Upper lobe of left lung (tissue), 4 donors: ENCODE results near the gene DCST1.

Source experiments
- EP300 ChIP-seq, 4 donors: sonication (generic); formaldehyde crosslinking; IDR thresholded peaks; one replicate each; pipeline ENCODE4 v1.5.1; 2017; ENCODE audit warnings: antibody characterized with exemption in 4 of 4, control low read depth in 2 of 4
- POLR2A ChIP-seq, 4 donors: fragments of 450-650 bp; IDR thresholded peaks; one replicate each; pipeline ENCODE4 v1.5.1; 2016 to 2017; ENCODE audit warnings: antibody characterized with exemption in 4 of 4, mild to moderate bottlenecking in 2 of 4
- POLR2AphosphoS5 ChIP-seq, 2 donors: sonication (generic); formaldehyde crosslinking; IDR thresholded peaks; one replicate each; pipeline ENCODE4 v1.5.1; 2017; ENCODE audit warnings: antibody characterized with exemption in 2 of 2
- TF ChIP-seq, protein P1 (sequence below), 6 experiments: fragments of 450-650 bp in 4 of 6; fragments of 200-600 bp in 2 of 6; sonication (generic) in 2 of 6; IDR thresholded peaks; one replicate each; pipeline ENCODE4 v1.5.1; 2016 to 2019; ENCODE audit warnings: antibody characterized with exemption in 6 of 6

DNA sequence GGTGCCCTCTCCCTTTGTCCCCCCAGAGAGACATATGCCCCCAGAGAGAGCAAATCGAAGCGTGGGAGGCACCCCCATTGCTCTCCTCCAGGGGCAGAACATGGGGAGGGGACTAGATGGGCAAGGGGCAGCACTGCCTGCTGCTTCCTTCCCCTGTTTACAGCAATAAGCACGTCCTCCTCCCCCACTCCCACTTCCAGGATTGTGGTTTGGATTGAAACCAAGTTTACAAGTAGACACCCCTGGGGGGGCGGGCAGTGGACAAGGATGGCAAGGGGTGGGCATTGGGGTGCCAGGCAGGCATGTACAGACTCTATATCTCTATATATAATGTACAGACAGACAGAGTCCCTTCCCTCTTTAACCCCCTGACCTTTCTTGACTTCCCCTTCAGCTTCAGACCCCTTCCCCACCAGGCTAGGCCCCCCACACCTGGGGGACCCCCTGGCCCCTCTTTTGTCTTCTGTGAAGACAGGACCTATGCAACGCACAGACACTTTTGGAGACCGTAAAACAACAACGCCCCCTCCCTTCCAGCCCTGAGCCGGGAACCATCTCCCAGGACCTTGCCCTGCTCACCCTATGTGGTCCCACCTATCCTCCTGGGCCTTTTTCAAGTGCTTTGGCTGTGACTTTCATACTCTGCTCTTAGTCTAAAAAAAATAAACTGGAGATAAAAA is 53.4 kb downstream of the DCST1 start:
- TF ChIP-seq POLR2AphosphoS5 (IDR thresholded peaks at IDR 0.05) (no peak), EP300 (IDR thresholded peaks at IDR 0.05) (no peak), POLR2A (IDR thresholded peaks at IDR 0.05) (no peak)
- TF ChIP-seq, protein P1, sequence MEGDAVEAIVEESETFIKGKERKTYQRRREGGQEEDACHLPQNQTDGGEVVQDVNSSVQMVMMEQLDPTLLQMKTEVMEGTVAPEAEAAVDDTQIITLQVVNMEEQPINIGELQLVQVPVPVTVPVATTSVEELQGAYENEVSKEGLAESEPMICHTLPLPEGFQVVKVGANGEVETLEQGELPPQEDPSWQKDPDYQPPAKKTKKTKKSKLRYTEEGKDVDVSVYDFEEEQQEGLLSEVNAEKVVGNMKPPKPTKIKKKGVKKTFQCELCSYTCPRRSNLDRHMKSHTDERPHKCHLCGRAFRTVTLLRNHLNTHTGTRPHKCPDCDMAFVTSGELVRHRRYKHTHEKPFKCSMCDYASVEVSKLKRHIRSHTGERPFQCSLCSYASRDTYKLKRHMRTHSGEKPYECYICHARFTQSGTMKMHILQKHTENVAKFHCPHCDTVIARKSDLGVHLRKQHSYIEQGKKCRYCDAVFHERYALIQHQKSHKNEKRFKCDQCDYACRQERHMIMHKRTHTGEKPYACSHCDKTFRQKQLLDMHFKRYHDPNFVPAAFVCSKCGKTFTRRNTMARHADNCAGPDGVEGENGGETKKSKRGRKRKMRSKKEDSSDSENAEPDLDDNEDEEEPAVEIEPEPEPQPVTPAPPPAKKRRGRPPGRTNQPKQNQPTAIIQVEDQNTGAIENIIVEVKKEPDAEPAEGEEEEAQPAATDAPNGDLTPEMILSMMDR (IDR thresholded peaks at IDR 0.05): no peak
